Measurements from ENCODE around the gene CEP72.

GRCh38 chr5:683551-684481, 71.7 kb downstream of the CEP72 start:
- no peak for TF ChIP-seq CTCF (IDR thresholded peaks at IDR 0.05)
- TF ChIP-seq ZFX (IDR thresholded peaks at IDR 0.05; ENCODE audit: borderline replicate concordance), result no peak

All from 22Rv1 (cell line).